ENCODE results near the gene SLC16A5.

DNA sequence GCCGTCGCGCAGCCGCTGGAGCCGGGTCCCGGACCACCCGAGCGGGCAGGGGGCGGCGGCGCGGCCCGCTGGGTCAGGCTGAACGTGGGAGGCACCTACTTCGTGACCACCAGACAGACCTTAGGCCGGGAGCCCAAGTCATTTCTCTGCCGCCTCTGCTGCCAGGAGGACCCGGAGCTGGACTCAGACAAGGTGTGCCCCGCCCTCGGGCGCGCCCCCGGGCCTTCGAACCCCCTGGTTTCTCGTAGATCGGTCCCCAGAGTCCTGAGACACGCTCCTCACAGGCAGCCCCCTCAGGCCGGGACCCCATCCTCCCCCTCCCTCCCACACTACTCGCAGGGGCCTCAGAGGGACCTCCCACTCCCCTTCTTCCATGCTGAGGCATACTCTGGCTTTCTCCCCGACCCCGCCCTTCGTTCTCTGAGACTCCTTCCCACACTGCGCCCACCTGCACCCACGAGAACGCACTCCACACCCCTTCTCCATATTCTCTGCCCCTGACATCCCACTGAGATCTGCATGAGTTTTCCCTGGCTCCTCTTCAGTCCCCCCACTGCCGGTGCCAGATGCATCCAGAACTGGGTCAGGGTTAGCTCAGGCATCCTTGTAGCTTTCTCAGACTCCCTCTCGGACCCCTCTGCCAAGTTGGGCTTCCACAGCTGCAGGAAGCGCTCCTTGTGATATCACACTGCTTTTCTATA, 40.2 kb upstream of the SLC16A5 start:
- TF ChIP-seq TARDBP (IDR thresholded peaks at IDR 0.05) (no peak), FOXA1 (IDR thresholded peaks at IDR 0.05) (no peak), ZNF384 (IDR thresholded peaks at IDR 0.05) (no peak), PKNOX1 (IDR thresholded peaks at IDR 0.05) (no peak), L3MBTL2 (conservative IDR thresholded peaks at IDR 0.05) (no peak)

All from HEK293T (cell line).